Renal pelvis (tissue), 4 donors: ENCODE data around the gene BAIAP2L2. TPM values are rescaled to one million over a fixed set of nuclear protein-coding genes. Genes with fewer than 3 reads are reported as not detected.
"Not testable (repeated sequence)": the region's sequence is repeated elsewhere in the genome, so short reads cannot be mapped to it uniquely, and the experiment has no call there.

Experiments used
- DNase-seq: peaks from one replicate; pipeline ENCODE4 v3.0.0-alpha.2; 2013
- polyA plus RNA-seq, 3 donors: library from polyadenylated mRNA; unstranded; fragments of 120-200 nt; gene quantifications; one replicate each; pipeline ENCODE4 v1.2.1, GENCODE V29; 2013; ENCODE audit not compliant: insufficient read length in 3 of 3

BAIAP2L2 gene
- polyA plus RNA-seq, 3 donors = 6.9 to 13.3 (median 11.2) TPM

GRCh38 chr22:38081941-38082828, 28.3 kb downstream of the BAIAP2L2 start:
- DNase-seq = no peak

GRCh38 chr22:38081636-38081940, 28.9 kb downstream of the BAIAP2L2 start:
- DNase-seq = no peak

GRCh38 chr22:38080850-38081635, 29.4 kb downstream of the BAIAP2L2 start:
- DNase-seq = no peak

- no peak for DNase-seq
Observed at GRCh38 chr22:38080474-38080849, 30.0 kb downstream of the BAIAP2L2 start.

- DNase-seq = no peak
Observed at GRCh38 chr22:38079804-38080203, 30.7 kb downstream of the BAIAP2L2 start.

GRCh38 chr22:38079208-38079607, 31.3 kb downstream of the BAIAP2L2 start:
- DNase-seq = not testable (repeated sequence)

GRCh38 chr22:38078046-38078840, 32.2 kb downstream of the BAIAP2L2 start:
- no peak for DNase-seq

- DNase-seq = no peak
Observed at GRCh38 chr22:38077595-38077994, 32.9 kb downstream of the BAIAP2L2 start.

GRCh38 chr22:38077096-38077495, 33.4 kb downstream of the BAIAP2L2 start:
- DNase-seq = no peak

GRCh38 chr22:38075961-38076360, 34.5 kb downstream of the BAIAP2L2 start:
- no peak for DNase-seq

- DNase-seq = no peak
Observed at GRCh38 chr22:38075105-38075825, 35.2 kb downstream of the BAIAP2L2 start.

- DNase-seq = no peak
Observed at GRCh38 chr22:38074181-38075104, 36.0 kb downstream of the BAIAP2L2 start.

GRCh38 chr22:38073150-38074130, 37.0 kb downstream of the BAIAP2L2 start:
- DNase-seq = no peak

- DNase-seq = no peak
Observed at GRCh38 chr22:38072322-38073149, 37.9 kb downstream of the BAIAP2L2 start.

- DNase-seq = no peak
Observed at GRCh38 chr22:38071421-38072321, 38.8 kb downstream of the BAIAP2L2 start.

- DNase-seq = no peak
Observed at GRCh38 chr22:38070250-38070921, 40.1 kb downstream of the BAIAP2L2 start.
